ENCODE data around the gene NBEAL1.

GRCh38 chr2:203052539-203052938, 37.9 kb downstream of the NBEAL1 start:
- TF ChIP-seq POLR2A (IDR thresholded peaks at IDR 0.05; ENCODE audit: low read length): no peak
- TF ChIP-seq GATA1 (IDR thresholded peaks at IDR 0.05; ENCODE audit: low read depth, low read length): no peak

All from erythroblast (primary cell).